Hematopoietic multipotent progenitor cell treated with erythropoietin and hydrocortisone succinate and interleukin-3 and kit ligand, for 17 days (in vitro differentiated cells): ENCODE data around the gene PARPBP.
"Not testable (repeated sequence)": the region's sequence is repeated elsewhere in the genome, so short reads cannot be mapped to it uniquely, and the experiment has no call there.

Source experiments
- DNase-seq: peaks from one replicate; pipeline ENCODE4 v3.0.0-alpha.2; 2015; ENCODE audit warnings: low spot score

Gene PARPBP, protein sequence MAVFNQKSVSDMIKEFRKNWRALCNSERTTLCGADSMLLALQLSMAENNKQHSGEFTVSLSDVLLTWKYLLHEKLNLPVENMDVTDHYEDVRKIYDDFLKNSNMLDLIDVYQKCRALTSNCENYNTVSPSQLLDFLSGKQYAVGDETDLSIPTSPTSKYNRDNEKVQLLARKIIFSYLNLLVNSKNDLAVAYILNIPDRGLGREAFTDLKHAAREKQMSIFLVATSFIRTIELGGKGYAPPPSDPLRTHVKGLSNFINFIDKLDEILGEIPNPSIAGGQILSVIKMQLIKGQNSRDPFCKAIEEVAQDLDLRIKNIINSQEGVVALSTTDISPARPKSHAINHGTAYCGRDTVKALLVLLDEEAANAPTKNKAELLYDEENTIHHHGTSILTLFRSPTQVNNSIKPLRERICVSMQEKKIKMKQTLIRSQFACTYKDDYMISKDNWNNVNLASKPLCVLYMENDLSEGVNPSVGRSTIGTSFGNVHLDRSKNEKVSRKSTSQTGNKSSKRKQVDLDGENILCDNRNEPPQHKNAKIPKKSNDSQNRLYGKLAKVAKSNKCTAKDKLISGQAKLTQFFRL

GRCh38 chr12:102119674-102120563 lies at the start of gene PARPBP, which contains the start of gene NUP37:
Gene PARPBP, plus strand, starts transcription at chr12:102120183. Its CDS starts 3,706 bp downstream, at chr12:102123889.
Gene NUP37, minus strand, starts transcription at chr12:102120114. Its CDS starts 1,596 bp downstream, at chr12:102118518.
- peak; percentile 87 for DNase-seq

- DNase-seq: not testable (repeated sequence)
These were observed 47.9 kb upstream of the PARPBP start for GRCh38 chr12:102072092-102072491.

DNA sequence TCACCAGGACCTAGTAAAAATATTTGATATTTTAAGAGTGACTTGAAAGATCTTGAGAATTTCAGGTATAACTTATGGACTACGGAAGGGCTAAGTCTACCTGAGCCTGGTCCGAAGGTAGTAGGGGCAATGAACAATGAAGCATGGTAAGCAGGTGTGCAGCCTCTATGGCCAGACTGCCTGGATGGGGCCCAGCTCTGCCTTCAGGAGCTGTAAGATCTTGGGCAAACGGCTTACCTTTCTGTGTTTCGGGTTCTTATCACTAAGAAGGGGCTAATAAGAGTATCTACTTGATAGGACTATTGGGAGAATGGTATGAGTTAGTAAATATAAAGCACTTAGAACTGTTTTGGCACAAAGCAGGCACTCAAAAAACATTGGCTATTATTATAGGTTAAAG lies 39.1 kb upstream of the PARPBP start:
- DNase-seq: no peak

GRCh38 chr12:102089228-102089835 lies 30.7 kb upstream of the PARPBP start:
- not testable (repeated sequence) for DNase-seq

DNA sequence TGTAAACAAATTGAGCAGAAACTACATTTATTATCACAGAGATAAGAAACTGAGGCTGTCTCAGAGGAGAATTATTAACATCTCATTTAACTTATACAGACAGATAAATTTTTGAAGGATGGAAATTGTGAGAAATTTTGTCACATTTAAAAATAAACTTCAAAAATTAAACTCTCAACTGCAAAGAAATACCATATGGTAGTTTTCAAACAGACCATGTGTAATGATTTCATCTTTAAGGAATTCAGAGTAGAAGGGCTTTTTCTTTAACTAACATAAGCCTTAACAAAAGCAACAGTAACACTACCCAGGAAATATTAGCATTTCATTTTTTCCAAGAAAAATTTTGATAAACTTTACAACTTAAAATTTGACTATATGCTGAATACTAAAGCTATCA lies 26.7 kb upstream of the PARPBP start:
- DNase-seq: no peak

DNA sequence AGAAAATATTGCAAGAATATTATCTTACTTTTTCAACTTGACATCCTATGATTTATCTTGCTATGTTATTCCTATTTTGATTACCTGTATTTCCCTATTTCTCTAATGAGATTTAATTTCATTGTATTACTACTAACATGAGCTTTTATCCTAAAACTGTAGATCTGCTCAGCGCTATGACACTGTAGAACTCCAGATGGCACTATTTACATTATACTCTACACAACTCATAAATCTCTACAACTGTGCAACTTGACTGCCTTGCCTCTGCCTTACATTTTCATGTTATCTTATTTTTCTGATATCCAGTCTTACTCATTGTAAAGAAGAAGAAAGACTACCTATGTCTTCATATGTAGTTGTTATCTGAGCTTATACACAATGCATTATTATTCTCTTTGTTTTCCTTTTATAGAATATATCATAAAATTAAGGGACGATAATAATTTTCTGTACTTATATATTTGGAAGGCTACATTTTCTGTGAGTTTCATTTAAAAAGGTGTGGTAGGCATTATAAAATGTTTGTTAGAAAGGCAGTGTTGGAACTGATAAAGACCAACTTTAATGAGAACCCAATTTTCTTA lies 24.2 kb upstream of the PARPBP start:
- DNase-seq: peak; percentile 28

GRCh38 chr12:102096855-102097254 lies 23.1 kb upstream of the PARPBP start:
- DNase-seq: no peak

- DNase-seq: no peak
These were observed 13.1 kb upstream of the PARPBP start for GRCh38 chr12:102106905-102107304.

GRCh38 chr12:102107970-102108369 lies 12.0 kb upstream of the PARPBP start:
- DNase-seq: peak; percentile 68

- no peak for DNase-seq
These were observed 9.2 kb upstream of the PARPBP start for GRCh38 chr12:102110782-102111181.

GRCh38 chr12:102114212-102114611 lies 5.8 kb upstream of the PARPBP start:
- no peak for DNase-seq

DNA sequence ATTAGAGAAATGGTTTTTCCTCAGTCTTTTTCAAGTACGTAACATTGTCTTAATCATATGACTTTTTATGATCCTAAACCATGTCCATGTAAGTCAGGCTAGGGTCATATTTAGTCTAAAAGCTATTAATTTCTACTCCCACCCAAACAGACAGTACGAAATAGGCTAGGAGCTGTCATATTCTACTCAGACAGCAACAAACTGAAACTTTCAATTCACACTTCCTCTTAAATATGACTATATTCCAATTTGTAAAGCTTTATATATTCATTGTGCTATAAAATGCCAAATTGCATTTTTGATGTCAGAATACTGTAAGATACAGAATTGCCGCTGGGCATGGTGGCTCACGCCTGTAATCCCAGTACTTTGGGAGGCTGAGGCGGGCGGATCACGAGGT lies 3.6 kb upstream of the PARPBP start:
- no peak for DNase-seq

DNA sequence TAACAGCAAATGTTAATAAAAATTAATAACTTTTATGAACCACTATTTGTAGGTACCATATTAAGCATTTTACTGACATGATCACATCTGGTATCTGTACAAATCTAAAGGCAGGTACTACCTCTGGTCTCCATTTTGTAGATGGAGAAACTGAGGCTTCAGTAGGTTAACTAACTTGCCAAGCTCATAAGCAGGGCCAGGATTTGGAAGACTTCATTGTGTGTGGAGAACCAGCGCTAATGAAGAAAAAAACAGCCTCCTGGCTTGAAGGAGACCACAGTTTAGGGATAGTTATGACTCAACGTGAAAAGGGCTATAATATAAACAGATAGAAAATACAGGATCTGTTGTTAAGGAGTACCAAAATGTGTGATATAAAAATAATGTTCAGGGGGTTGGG lies 1.1 kb upstream of the PARPBP start:
- DNase-seq: no peak

DNA sequence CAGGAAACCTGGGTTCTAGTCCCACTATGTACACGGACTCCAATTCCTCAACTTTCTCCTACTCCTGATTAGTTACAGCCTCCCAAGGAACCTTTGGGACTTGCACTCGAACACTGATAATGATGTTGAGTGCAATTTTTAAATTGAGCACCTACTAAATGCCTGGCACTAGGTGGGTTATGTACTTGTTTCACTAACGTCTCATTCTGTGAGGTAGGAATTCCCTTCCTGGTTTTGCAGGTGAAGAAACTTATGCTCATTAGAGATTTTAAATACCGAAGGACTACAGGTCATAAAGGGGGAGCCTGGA lies 536 bp downstream of the PARPBP start:
- no peak for DNase-seq

GRCh38 chr12:102120886-102121285 lies 903 bp downstream of the PARPBP start:
- DNase-seq: peak; percentile 19

GRCh38 chr12:102121328-102121727 lies 1.3 kb downstream of the PARPBP start:
- not testable (repeated sequence) for DNase-seq

- not testable (repeated sequence) for DNase-seq
These were observed 10.7 kb downstream of the PARPBP start for GRCh38 chr12:102130720-102131119.

DNA sequence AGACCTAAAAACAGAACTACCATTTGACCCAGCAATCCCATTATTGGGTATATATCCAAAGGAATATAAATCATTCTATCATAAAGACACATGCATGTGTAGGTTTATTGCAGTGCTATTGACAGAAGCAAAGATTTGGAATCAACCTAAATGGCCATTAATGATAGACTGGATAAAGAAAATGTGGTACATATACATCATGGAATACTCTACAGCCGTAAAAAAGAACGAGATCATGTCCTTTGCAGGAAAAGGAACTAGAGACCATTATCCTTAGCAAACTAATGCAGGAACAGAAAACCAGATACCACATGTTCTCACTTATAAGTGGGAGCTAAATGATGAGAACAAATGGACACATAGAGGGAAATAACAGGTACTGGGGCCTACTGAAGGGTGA lies 11.5 kb downstream of the PARPBP start:
- DNase-seq: not testable (repeated sequence)

GRCh38 chr12:102137619-102138018 lies 17.6 kb downstream of the PARPBP start:
- not testable (repeated sequence) for DNase-seq

GRCh38 chr12:102142866-102143373 lies 22.9 kb downstream of the PARPBP start:
- DNase-seq: not testable (repeated sequence)

GRCh38 chr12:102144221-102144620 lies 24.2 kb downstream of the PARPBP start:
- DNase-seq: no peak
